Thymus (tissue), 11 donors: ENCODE measurements around the gene INPP5A. TPM values are rescaled to one million over a fixed set of nuclear protein-coding genes. Genes with fewer than 3 reads are reported as not detected.
A peak's percentile ranks its signal among the peaks of the same experiment; 100 is the strongest.

Experiments
- DNase-seq, 9 donors: peaks; one replicate each; pipeline ENCODE4 v3.0.0-alpha.2; 2013; ENCODE audit warnings: low spot score in 9 of 9, low read depth in 6 of 9, missing footprints in 1 of 9
- H3K27ac ChIP-seq, 2 donors: one replicate each; pipeline ENCODE4 v1.5.1; 2013; ENCODE audit warnings: control low read depth in 1 of 2, low read depth in 1 of 2, low read length in 1 of 2, mild to moderate bottlenecking in 1 of 2, moderate library complexity in 1 of 2
- H3K27me3 ChIP-seq, 2 donors: one replicate each; pipeline ENCODE4 v1.5.1; 2013; ENCODE audit warnings: low read length in 1 of 2; ENCODE audit not compliant: control insufficient read depth in 2 of 2, insufficient read depth in 1 of 2
- H3K36me3 ChIP-seq, 2 donors: one replicate each; pipeline ENCODE4 v1.5.1; 2013; ENCODE audit warnings: low read length in 1 of 2, mild to moderate bottlenecking in 1 of 2, moderate library complexity in 1 of 2; ENCODE audit not compliant: control insufficient read depth in 2 of 2, insufficient read depth in 2 of 2
- H3K4me1 ChIP-seq, 2 donors: one replicate each; pipeline ENCODE4 v1.5.1; 2013; ENCODE audit warnings: low read length in 2 of 2; ENCODE audit not compliant: control insufficient read depth in 2 of 2, insufficient read depth in 2 of 2
- H3K4me3 ChIP-seq, 2 donors: one replicate each; pipeline ENCODE4 v1.5.1; 2013; ENCODE audit warnings: low read length in 2 of 2, control low read depth in 1 of 2, mild to moderate bottlenecking in 1 of 2
- H3K9me3 ChIP-seq, 2 donors: one replicate each; pipeline ENCODE4 v1.5.1; 2013; ENCODE audit warnings: low read length in 1 of 2, mild to moderate bottlenecking in 1 of 2; ENCODE audit not compliant: control insufficient read depth in 2 of 2, insufficient read depth in 1 of 2
- WGBS: extraction: QIAGEN DNeasy Blood & Tissue Kit; methylation state at CpG from one replicate; pipeline ENCODE4 v1.1.7; 2013; 5-methylcytosine and 5-hydroxymethylcytosine counted together
- polyA plus RNA-seq: library from polyadenylated mRNA; stranded (reverse); fragments of 200-250 nt; gene quantifications from one replicate; pipeline ENCODE4 v1.2.3, GENCODE V29; 2013
- total RNA-seq: library from RNA; stranded (reverse); fragments of 120-200 nt; gene quantifications from one replicate; pipeline ENCODE4 v1.2.4, GENCODE V29; 2013
- donor health status: healthy.

INPP5A gene
- total and polyA plus RNA-seq, 2 donors, result 11.0 to 14.6 TPM

DNA sequence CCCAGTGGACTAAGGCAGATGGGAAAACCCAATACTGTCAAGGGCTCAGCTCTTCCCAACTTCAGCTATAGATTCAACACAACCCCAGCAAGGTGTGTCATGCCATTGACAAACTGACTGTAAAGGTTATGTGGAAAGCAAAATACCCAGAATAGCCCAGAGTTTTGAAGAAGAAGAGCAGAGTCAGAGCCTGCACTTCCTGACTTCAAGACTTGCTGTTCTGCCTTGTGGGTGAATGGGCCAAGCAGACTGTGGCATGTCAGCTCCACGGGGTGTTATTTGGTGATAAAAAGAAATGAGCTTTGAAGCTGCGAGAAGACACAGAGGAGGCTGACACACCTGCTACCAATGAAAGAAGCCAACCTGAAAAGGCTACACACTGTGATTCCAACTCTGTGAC is 158.6 kb downstream of the INPP5A start:
- WGBS, result 51% methylated on average over 2 of the region's 2 CpGs
- H3K4me1 ChIP-seq, result peaks cover 0 to 4% of the 10 kb centered on the region in 2 donors
- H3K9me3 ChIP-seq, result peaks cover 0 to 4% of the 10 kb centered on the region in 2 donors
- DNase-seq, result peak in 3 of 9 donors; percentile 7 to 29 (median 15)
- H3K27me3 ChIP-seq, result no peaks in the 10 kb centered on the region
- H3K4me3 ChIP-seq, result no peak overlapping the region
- peaks cover 0 to 17% of the 10 kb centered on the region in 2 donors for H3K36me3 ChIP-seq
- no peak overlapping the region for H3K27ac ChIP-seq

DNA sequence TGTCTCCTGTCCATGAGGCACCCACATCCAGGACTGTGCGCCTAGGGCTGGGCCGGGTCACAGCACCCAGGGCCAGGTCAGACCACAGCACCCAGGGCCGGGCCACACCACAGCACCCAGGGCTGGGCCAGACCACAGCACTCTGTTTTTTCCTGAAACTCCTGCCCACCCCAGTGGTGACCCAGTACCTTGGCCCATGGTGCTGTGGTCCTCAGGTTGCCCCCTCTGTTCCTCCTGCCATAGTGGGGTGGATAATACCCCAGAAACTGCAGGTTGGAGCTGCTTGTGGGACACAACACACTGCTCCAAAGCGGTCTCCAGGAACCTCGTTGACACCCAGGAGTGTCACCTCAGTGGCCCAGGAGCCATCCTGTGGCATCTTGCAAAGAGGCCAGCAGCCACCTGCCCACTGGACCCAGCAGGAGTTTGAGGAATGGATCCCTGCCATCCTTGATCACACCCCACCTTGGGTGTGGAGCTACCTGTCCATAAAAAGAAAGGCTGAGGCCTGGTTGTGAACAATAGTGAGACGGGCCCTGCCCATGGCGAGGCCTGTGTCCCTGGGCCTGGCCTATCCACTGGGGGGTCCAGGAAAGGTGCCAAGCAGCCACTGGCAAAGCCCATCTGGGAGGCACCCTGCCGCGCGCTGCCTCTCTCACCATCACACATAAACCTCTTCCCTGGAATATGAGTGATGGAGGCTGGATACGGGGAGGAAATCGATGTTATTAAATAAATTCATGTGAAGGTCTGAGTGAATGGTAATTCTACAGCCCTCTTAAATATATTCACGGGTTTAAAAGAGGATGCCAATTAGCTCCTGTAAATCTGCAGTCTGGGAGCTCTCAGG is 159.4 kb downstream of the INPP5A start:
- 99% methylated on average over 13 of the region's 13 CpGs for WGBS
- peaks cover 0 to 4% of the 10 kb centered on the region in 2 donors for H3K4me1 ChIP-seq
- peaks cover 0 to 12% of the 10 kb centered on the region in 2 donors for H3K36me3 ChIP-seq
- no peak for DNase-seq
- H3K27ac ChIP-seq, result no peak overlapping the region
- H3K4me3 ChIP-seq, result no peak overlapping the region
- no peaks in the 10 kb centered on the region for H3K27me3 ChIP-seq
- no peaks in the 10 kb centered on the region for H3K9me3 ChIP-seq

DNA sequence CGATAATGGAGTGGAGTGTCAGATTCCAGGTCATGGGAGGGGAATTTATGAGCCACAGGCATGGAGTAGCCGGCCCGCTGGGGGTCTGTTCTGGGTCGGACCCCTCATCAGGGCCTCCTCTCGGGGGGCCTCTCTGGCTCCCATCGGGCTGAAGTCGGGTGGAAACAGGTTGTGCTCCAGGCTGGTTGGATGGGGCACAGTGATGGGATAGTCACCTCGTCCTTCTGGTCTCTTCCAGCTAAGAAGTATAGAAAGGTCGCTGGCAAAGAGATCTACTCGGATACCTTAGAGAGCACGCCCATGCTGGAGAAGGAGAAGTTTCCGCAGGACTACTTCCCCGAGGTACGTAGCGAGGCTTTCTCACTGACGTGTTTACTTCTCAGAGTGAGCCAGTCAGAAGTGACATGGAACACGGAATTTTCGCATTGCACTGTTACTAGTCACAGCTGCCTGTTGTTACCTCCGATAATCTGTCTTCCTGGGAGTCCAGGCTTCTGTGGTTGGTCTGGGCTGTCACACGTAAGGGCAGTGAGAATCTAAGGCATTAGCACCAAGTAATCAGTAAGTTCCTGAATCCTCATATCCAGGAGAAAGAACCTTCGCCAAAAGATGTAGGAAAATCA is 160.1 kb downstream of the INPP5A start:
- Histone ChIP-seq H3K9me3 (no peaks in the 10 kb centered on the region), H3K4me1 (peaks cover 0 to 4% of the 10 kb centered on the region in 2 donors), H3K27ac (no peak overlapping the region), H3K36me3 (peaks cover 0 to 12% of the 10 kb centered on the region in 2 donors), H3K4me3 (no peak overlapping the region), H3K27me3 (no peaks in the 10 kb centered on the region)
- no peak for DNase-seq
- WGBS, result 98% methylated on average over 21 of the region's 21 CpGs

DNA sequence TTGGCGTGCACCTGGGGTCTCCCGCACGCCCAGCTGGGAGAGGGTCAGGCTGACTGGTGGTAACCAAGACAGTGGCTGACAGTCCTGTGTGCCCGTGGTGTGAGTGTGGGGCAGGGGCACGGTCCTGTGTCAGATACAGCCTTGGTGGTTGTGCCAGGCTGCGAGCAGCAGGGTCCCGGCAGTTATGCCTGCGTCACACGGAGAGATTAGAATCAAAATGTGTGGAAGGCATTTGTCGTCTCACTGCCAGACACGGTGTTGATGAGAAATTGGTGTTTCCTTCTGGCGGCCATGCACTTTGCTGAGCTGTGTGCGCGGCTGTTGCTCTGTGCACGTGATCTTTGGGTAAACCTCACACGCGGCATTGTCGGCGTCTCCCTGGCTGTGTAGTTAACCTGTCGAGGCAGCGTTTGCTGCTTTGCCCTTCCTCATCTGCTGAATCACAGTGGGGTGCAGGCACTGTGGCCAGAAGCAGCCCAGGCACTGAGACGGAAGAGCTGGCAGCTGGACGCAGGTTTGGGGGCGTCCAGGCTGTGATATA is 160.7 kb downstream of the INPP5A start:
- no peak for DNase-seq

DNA sequence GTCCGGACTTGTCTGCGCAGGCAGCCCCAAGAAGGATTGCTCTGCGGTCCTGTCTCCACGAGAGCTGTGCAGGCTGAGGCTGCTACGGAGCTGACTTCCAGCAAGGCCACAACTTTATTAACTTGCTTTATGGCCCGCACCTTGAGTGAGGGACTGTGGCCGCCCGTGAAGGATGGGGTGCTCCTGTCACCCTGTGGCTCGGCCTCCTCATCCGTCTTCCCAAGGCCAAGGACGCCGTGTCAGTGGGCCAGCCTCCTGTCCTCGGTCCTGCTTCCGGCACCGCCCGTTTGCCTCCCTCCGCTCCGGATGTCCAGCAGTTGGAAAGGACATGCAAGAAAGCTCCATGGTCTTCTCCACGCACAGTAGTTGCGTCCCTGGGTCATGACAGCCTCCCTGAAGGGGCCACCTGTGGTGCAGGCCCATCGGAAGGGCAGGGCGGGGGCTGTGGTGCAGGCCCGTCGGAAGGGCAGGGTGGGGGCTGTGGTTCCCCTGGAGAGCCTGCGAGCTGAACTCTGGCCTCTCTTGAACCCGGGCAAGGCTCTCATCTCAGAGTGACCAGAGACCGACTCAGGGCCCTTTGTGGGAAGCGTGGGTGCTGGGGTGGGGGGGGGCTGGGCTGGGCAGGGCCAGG is 161.3 kb downstream of the INPP5A start:
- no peak overlapping the region for H3K27ac ChIP-seq
- WGBS, result 96% methylated on average over 28 of the region's 28 CpGs
- no peak for DNase-seq
- peaks cover 0 to 19% of the 10 kb centered on the region in 2 donors for H3K36me3 ChIP-seq
- no peaks in the 10 kb centered on the region for H3K27me3 ChIP-seq
- peaks cover 0 to 4% of the 10 kb centered on the region in 2 donors for H3K4me1 ChIP-seq
- peaks cover 0 to 2% of the 10 kb centered on the region in 2 donors for H3K9me3 ChIP-seq
- H3K4me3 ChIP-seq, result no peak overlapping the region

More for the DNA sequence above, 160.7 kb downstream of the INPP5A start:
- 97% methylated on average over 24 of the region's 24 CpGs for WGBS
- peaks cover 0 to 16% of the 10 kb centered on the region in 2 donors for H3K36me3 ChIP-seq
- H3K4me1 ChIP-seq, result peaks cover 0 to 4% of the 10 kb centered on the region in 2 donors
- H3K27me3 ChIP-seq, result no peaks in the 10 kb centered on the region
- no peaks in the 10 kb centered on the region for H3K9me3 ChIP-seq
- H3K4me3 ChIP-seq, result no peak overlapping the region
- H3K27ac ChIP-seq, result no peak overlapping the region

DNA sequence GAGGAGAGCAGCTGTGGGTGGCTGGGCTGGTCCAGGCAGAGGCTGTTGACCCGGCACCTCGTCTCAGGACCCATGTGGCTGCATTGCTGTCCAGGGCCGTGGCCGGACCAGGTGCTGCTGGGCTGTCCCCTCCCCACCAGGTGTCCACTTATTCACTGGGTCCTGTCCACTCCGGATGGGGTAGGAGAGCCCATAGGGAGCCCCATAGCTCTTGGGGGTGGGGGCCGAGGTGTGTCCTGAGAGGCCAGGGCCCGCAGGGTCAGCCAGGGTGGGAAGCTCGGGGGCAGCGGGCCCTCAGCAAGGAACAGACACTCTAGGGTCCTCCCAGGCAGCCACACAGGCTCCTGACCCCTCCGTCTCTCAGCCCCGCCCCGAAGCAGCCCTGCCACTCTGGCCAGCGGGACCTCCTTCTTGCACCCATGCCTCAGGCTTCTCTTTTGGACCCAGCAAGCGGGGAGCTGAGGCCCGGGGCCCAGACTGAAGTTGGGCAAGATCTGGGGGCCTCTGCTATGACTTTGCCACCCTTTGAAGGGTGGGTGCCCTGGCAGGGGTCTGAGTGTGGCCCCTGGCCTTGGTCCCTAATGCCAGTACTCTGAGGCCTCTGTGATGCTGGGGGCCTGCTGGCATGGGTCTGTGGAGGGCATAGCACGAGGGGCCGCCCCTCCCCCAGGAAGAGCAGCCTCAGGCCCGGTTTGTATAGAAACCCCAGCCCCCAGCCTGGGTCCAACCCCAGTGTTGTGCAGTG is 162.0 kb downstream of the INPP5A start:
- H3K27ac ChIP-seq, result no peak overlapping the region
- H3K9me3 ChIP-seq, result peaks cover 0 to 7% of the 10 kb centered on the region in 2 donors
- H3K4me1 ChIP-seq, result peaks cover 0 to 4% of the 10 kb centered on the region in 2 donors
- no peak for DNase-seq
- H3K4me3 ChIP-seq, result no peak overlapping the region
- no peaks in the 10 kb centered on the region for H3K27me3 ChIP-seq
- WGBS, result over 99% methylated on average over 18 of the region's 18 CpGs
- H3K36me3 ChIP-seq, result peaks cover 0 to 19% of the 10 kb centered on the region in 2 donors

DNA sequence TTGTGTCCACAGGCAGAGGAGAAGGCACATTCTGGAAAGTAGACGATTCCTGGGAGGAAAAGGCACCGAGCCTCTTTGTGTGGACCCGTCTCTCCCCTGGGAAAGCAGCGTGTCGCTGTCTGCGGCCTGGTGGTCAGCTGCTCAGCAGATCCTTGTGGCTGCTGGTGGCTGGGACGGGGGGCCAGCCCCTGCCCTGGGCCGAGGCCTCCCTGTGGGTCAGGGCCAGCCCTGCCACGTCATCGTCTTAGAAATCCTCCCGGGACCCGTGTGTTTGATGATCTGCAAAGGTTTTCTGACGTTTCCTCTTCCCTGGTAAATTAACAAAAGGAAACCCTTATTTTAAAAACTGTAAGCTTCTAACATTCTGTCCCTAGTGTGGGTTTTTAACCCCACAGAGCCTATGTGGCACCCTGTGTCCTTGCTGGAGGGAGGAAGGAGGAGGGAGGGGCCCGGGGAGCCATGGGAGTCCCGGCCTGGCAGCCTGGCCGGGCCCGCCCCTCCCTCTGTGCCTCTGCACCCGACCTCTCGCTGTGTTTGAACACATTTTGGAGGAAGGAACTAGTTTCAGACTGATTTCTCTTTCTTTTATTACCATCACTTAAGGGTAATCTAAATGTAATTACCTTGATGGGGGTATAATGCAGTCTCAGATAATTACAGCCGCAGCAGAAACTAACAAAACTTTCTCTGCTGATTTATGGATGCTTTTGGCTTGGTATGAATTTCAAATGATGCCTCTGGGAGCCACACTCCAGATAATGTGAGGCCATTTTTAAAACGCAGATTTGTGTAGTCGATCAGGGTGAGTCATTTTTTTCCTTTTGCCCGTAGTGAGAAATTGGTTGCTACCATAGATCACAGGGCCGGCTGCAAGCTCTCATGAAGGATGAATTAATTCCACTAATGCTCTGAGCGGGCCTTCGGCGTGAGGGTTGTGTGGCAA is 162.8 kb downstream of the INPP5A start:
- peaks cover 4 to 13% of the 10 kb centered on the region in 2 donors for H3K9me3 ChIP-seq
- DNase-seq, result no peak
- H3K36me3 ChIP-seq, result peaks cover 0 to 23% of the 10 kb centered on the region in 2 donors
- no peak overlapping the region for H3K4me3 ChIP-seq
- no peak overlapping the region for H3K27ac ChIP-seq
- no peaks in the 10 kb centered on the region for H3K27me3 ChIP-seq
- peaks cover 0 to 4% of the 10 kb centered on the region in 2 donors for H3K4me1 ChIP-seq
- 96% methylated on average over 27 of the region's 27 CpGs for WGBS
